Epithelial cell of esophagus (primary cell): ENCODE results near the gene CPPED1.
"Not testable (repeated sequence)": the region's sequence is repeated elsewhere in the genome, so short reads cannot be mapped to it uniquely, and the experiment has no call there.

Experiments
- DNase-seq: peaks from one replicate; pipeline ENCODE4 v3.0.0; 2010; ENCODE audit warnings: low read depth
- H3K4me3 ChIP-seq: 2 replicates; pipeline ENCODE4 v1.5.1; 2011; ENCODE audit warnings: mild to moderate bottlenecking, low read length, control low read depth
- TF ChIP-seq, protein P1 (sequence below): IDR thresholded peaks from 2 replicates; pipeline ENCODE4 v1.5.1; 2011; ENCODE audit warnings: low read depth, mild to moderate bottlenecking, low read length, control low read depth, inconsistent platforms; ENCODE audit not compliant: insufficient read depth; ENCODE audit errors: missing control alignments

CPPED1 gene

DNA sequence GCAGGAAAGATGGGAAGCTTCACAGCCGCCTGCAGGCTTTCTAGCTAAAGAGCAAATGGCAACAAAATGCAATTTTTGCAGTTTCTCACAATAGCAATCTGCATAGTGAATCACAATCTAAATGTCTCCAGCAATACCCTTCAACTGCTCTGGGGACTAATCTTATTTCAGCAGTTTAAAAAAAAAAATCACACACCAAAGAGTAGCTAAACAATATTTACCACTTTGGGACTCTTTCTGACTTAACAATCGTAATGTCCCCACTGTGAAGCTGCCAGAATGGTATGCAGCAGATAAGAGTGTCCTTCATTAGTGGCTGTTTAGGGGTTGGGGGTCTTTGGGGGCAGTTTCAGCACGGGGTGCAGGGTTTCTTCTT, 9.8 kb downstream of the CPPED1 start:
- DNase-seq, result no peak
- no peak overlapping the region for H3K4me3 ChIP-seq
- TF ChIP-seq, protein P1, sequence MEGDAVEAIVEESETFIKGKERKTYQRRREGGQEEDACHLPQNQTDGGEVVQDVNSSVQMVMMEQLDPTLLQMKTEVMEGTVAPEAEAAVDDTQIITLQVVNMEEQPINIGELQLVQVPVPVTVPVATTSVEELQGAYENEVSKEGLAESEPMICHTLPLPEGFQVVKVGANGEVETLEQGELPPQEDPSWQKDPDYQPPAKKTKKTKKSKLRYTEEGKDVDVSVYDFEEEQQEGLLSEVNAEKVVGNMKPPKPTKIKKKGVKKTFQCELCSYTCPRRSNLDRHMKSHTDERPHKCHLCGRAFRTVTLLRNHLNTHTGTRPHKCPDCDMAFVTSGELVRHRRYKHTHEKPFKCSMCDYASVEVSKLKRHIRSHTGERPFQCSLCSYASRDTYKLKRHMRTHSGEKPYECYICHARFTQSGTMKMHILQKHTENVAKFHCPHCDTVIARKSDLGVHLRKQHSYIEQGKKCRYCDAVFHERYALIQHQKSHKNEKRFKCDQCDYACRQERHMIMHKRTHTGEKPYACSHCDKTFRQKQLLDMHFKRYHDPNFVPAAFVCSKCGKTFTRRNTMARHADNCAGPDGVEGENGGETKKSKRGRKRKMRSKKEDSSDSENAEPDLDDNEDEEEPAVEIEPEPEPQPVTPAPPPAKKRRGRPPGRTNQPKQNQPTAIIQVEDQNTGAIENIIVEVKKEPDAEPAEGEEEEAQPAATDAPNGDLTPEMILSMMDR, result no peak

DNA sequence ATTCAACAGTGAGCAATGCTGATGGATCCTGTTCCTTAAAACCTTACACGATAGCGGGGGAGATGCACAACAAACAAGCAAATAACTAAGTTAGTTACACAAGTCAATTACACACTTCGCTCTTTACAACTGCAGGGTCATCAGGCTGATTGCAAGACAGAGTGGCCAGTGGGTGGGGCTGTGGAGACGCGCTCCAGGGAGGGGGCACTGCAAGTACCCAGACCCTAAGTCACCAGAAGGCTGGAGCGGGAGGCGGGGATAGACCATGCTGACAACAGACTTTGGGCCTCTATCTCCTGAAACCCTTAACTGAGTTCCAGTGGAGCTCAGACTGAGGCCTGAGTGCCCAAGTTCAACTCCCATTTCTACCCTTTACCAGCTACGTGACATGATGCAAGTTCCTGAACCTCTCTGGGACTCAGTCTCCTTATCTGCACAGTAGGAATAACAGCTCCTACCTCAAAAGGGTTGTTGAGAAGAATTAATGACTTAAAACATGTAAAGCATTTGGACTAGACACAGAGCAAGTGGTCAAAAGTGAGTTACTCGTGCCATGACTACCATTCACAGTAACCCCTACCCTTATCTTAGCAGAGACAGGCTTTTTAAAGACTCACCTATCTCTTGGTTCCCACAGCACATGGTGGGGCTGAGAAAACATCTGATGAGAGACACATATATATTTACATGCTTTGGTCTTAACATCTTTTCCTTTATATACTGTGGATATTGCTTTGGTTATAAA, 10.4 kb downstream of the CPPED1 start:
- no peak overlapping the region for H3K4me3 ChIP-seq
- no peak for DNase-seq
- TF ChIP-seq, protein P1, result no peak

DNA sequence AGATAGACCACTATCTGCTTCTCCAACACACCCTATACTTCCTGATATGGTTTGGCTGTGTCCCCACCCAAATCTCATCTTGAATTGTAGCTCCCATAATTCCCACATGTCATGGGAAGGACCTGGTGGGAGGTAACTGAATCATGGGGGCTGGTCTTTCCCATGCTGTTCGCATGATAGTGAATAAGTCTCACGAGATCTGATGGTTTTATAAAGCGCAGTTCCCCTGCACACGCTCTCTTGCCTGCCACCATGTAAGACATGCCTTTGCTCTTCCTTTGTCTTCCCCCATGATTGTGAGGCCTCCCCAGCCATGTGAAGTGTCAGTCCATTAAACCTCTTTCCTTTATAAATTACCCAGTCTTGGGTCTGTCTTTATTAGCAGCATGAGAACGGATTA, 11.2 kb downstream of the CPPED1 start:
- DNase-seq, H3K4me3 ChIP-seq: not testable (repeated sequence)

DNA sequence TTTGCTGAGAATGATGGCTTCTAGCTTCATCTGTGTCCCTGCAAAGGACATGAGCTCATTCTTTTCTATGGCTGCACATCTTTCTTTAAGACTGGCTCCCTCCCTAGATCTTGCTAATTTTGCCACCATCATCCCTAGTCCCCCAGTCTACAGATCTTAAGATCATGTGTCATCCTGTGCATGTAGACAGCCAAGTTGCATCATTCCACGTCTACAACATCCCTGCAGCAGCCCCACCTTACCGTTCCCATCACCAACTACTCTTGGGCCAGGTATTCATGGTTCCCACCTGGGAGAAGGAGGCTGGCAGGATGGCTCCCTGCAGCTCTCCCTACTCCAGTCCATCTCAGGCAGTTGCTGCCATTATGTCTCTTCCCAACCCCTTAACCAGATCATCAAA, 12.3 kb downstream of the CPPED1 start:
- TF ChIP-seq, protein P1, result no peak
- H3K4me3 ChIP-seq, result no peak overlapping the region
- no peak for DNase-seq

DNA sequence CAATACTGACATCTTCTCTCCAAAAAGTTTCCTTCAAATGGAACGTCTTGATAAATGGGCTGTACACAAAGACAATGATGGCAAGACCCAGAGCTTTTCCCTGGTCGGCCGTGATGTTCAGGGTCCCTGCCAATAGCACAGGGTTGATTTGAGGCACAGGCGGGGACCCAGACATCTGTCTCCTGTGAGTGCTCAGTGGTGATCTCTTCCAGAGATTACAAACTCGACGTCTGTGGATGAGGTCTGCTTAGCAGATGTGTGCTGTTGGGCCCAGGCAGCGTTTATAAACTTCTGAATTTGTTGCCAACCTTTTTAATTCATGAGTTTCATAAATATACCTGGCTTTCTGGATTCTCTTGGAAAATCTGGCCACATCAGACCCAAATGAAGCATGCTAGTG, 14.9 kb downstream of the CPPED1 start:
- DNase-seq, result no peak
- no peak overlapping the region for H3K4me3 ChIP-seq
- TF ChIP-seq, protein P1, result no peak

DNA sequence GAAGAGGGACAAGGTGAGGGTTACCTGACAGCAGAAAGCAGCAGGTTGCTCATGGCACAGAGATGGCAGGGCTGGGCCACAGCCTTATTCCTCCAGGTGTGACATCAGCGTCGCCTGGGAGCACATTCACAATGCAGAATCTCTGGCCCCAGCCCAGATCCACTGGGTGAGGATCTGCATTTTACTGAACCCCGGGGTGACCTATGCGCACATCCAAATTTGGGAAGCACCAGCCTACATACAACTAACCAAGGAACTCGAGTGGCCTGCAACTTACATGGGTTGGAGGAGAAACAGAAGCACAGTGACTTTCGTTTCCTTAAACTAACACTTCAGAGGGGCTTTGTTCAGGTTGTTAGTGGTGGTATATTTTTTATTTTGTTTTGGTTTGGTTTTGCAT, 17.6 kb downstream of the CPPED1 start:
- TF ChIP-seq, protein P1, result no peak
- DNase-seq, result no peak
- no peak overlapping the region for H3K4me3 ChIP-seq

DNA sequence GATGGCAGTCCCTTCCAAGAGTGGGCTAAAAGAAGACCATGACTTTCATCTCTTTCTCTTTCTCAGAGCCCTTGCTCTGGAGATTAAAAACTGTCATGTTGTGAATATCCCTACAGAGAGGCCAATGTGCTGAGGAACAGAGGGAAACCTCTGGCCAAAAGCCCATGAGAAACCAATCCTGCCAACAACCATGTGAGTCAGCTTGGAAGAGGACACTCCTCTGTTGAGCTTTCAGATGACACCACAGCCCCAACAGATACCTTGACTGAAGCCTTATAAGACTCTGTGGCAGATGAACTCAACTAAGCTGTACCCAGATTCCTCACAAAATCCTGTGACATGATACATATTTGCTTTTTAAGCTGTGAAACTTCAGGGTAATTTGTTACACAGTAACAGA, 19.6 kb downstream of the CPPED1 start:
- no peak for DNase-seq
- TF ChIP-seq, protein P1, result no peak
- no peak overlapping the region for H3K4me3 ChIP-seq
